HG03025 (cell line): Measurements from ENCODE around the gene PLXNA4.

ENCODE experiments used
- ATAC-seq: cut with Tn5 transposase; IDR thresholded peaks from one replicate; pipeline ENCODE4 v1.9.1; 2021; ENCODE audit warnings: mild to moderate bottlenecking, moderate library complexity; ENCODE audit not compliant: unreplicated experiment, low FRiP score

PLXNA4 gene

GRCh38 chr7:132476541-132476940 lies 99.7 kb downstream of the PLXNA4 start:
- ATAC-seq = no peak

- no peak for ATAC-seq
These were observed 100.6 kb downstream of the PLXNA4 start for GRCh38 chr7:132475669-132476116.

GRCh38 chr7:132475037-132475668 lies 101.1 kb downstream of the PLXNA4 start:
- ATAC-seq = no peak

- no peak for ATAC-seq
These were observed 103.7 kb downstream of the PLXNA4 start for GRCh38 chr7:132472463-132473120.

- ATAC-seq = no peak
These were observed 104.8 kb downstream of the PLXNA4 start for GRCh38 chr7:132471515-132471914.

- no peak for ATAC-seq
These were observed 106.6 kb downstream of the PLXNA4 start for GRCh38 chr7:132469681-132470080.

- ATAC-seq = no peak
These were observed 107.0 kb downstream of the PLXNA4 start for GRCh38 chr7:132469264-132469663.

- no peak for ATAC-seq
These were observed 109.9 kb downstream of the PLXNA4 start for GRCh38 chr7:132466367-132466766.

- no peak for ATAC-seq
These were observed 110.8 kb downstream of the PLXNA4 start for GRCh38 chr7:132465516-132465915.

- no peak for ATAC-seq
These were observed 111.5 kb downstream of the PLXNA4 start for GRCh38 chr7:132464740-132465139.

- ATAC-seq = no peak
These were observed 112.3 kb downstream of the PLXNA4 start for GRCh38 chr7:132463922-132464321.

GRCh38 chr7:132462478-132462877 lies 113.8 kb downstream of the PLXNA4 start:
- no peak for ATAC-seq

GRCh38 chr7:132461032-132461592 lies 115.2 kb downstream of the PLXNA4 start:
- no peak for ATAC-seq

- no peak for ATAC-seq
These were observed 117.5 kb downstream of the PLXNA4 start for GRCh38 chr7:132458729-132459128.

- no peak for ATAC-seq
These were observed 118.6 kb downstream of the PLXNA4 start for GRCh38 chr7:132457658-132458057.

GRCh38 chr7:132456418-132456817 lies 119.9 kb downstream of the PLXNA4 start:
- ATAC-seq = no peak

- ATAC-seq = no peak
These were observed 120.9 kb downstream of the PLXNA4 start for GRCh38 chr7:132455378-132455777.

GRCh38 chr7:132453826-132454225 lies 122.4 kb downstream of the PLXNA4 start:
- ATAC-seq = no peak

GRCh38 chr7:132451161-132451560 lies 125.1 kb downstream of the PLXNA4 start:
- no peak for ATAC-seq

GRCh38 chr7:132450696-132451095 lies 125.6 kb downstream of the PLXNA4 start:
- ATAC-seq = no peak

- ATAC-seq = no peak
These were observed 126.1 kb downstream of the PLXNA4 start for GRCh38 chr7:132450188-132450587.
